OCI-LY1 (cell line): ENCODE measurements around the gene ZNF185.

ENCODE experiments used
- H2AFZ ChIP-seq: fragments of 200-600 bp; sonication (generic), shearing (Covaris generic); 2 replicates; pipeline ENCODE4 v1.6.0; 2014; ENCODE audit warnings: antibody characterized with exemption, mild to moderate bottlenecking, low read length
- H3F3A ChIP-seq: fragments of 200-600 bp; sonication (generic), shearing (Covaris generic); 2 replicates; pipeline ENCODE4 v1.6.0; 2014; ENCODE audit warnings: mild to moderate bottlenecking, antibody characterized with exemption, low read length, moderate library complexity; ENCODE audit not compliant: insufficient read depth
- H3K27ac ChIP-seq: fragments of 200-600 bp; sonication (generic); 2 replicates; pipeline ENCODE4 v1.5.1; 2014; ENCODE audit warnings: low read length, mixed run types, mild to moderate bottlenecking, low read depth; ENCODE audit not compliant: poor library complexity, severe bottlenecking
- H3K27me3 ChIP-seq: fragments of 200-600 bp; sonication (generic); 2 replicates; pipeline ENCODE4 v1.6.0; 2014; ENCODE audit warnings: antibody characterized with exemption, mild to moderate bottlenecking, low read length, moderate library complexity; ENCODE audit not compliant: insufficient read depth
- H3K36me3 ChIP-seq: fragments of 200-600 bp; sonication (generic); 2 replicates; pipeline ENCODE4 v1.6.1; 2014; ENCODE audit warnings: mild to moderate bottlenecking, antibody characterized with exemption, low read length, moderate library complexity, mixed read lengths; ENCODE audit not compliant: insufficient read depth
- H3K4me1 ChIP-seq: fragments of 200-600 bp; sonication (generic); 2 replicates; pipeline ENCODE4 v1.5.1; 2014; ENCODE audit warnings: mild to moderate bottlenecking, low read length, moderate library complexity; ENCODE audit not compliant: insufficient read depth, severe bottlenecking
- H3K4me2 ChIP-seq: fragments of 200-600 bp; sonication (generic), shearing (Covaris generic); 2 replicates; pipeline ENCODE4 v1.6.1; 2014; ENCODE audit warnings: low read length
- H3K4me3 ChIP-seq: fragments of 200-600 bp; sonication (generic); 2 replicates; pipeline ENCODE4 v1.5.1; 2014; ENCODE audit warnings: low read length, low read depth, mild to moderate bottlenecking, mixed read lengths; ENCODE audit not compliant: poor library complexity, severe bottlenecking
- H3K79me2 ChIP-seq: fragments of 200-600 bp; shearing (Covaris generic); 2 replicates; pipeline ENCODE4 v1.6.1; 2016; ENCODE audit warnings: mixed run types, low read length, mixed read lengths; ENCODE audit not compliant: insufficient read depth
- H3K9ac ChIP-seq: fragments of 200-600 bp; sonication (generic), shearing (Covaris generic); 2 replicates; pipeline ENCODE4 v1.6.1; 2014; ENCODE audit warnings: mild to moderate bottlenecking, low read length, mixed read lengths
- H3K9me2 ChIP-seq: fragments of 200-600 bp; sonication (generic), shearing (Covaris generic); 2 replicates; pipeline ENCODE4 v1.6.1; 2014; ENCODE audit warnings: low read depth, mild to moderate bottlenecking, low read length, mixed read lengths
- H3K9me3 ChIP-seq: fragments of 200-600 bp; shearing (Covaris generic); 2 replicates; pipeline ENCODE4 v1.6.1; 2014; ENCODE audit warnings: low read length, mixed read lengths
- H4K20me1 ChIP-seq: fragments of 200-600 bp; sonication (generic), shearing (Covaris generic); 2 replicates; pipeline ENCODE4 v1.6.0; 2016; ENCODE audit warnings: mild to moderate bottlenecking, low read length; ENCODE audit not compliant: insufficient read depth
- EZH2 ChIP-seq: fragments of 200-600 bp; sonication (generic), shearing (Covaris generic); IDR thresholded peaks from 2 replicates; pipeline ENCODE4 v1.8.0; 2017; ENCODE audit warnings: borderline replicate concordance, mixed run types, mild to moderate bottlenecking, antibody characterized with exemption, low read length, moderate library complexity, mixed read lengths
- TF ChIP-seq, protein P1 (sequence below): fragments of 200-600 bp; sonication (generic), shearing (Covaris generic); IDR thresholded peaks from 2 replicates; pipeline ENCODE4 v1.5.1; 2017; ENCODE audit warnings: mild to moderate bottlenecking, antibody characterized with exemption, low read length, moderate library complexity, mixed read lengths

ZNF185 gene

DNA sequence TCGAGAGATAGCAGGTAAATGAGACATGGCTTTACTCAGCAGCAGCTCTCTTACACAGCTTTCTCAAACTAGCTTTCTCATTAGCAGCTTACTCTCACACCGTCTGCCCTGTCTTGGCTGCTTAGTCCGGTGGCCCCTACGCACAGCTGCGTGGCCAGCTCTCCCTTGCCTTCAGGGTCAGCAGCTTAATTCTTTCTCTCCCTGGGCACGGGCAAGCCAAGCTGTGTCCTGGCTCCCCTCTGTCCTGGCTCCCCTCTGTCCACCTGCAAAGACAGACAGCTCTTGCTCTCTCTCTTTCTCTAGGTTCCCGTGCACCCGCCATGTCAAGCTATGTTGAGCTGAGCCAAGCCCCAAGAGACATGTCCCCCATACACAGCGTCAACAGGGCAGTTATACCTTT is 39.4 kb downstream of the ZNF185 start:
- Histone ChIP-seq H3K27ac (no peak overlapping the region), H3K4me1 (peaks cover 12% of the 10 kb centered on the region), H3K9me3 (no peaks in the 10 kb centered on the region), H3K79me2 (no peaks in the 10 kb centered on the region), H3F3A (no peaks in the 10 kb centered on the region), H3K9me2 (no peaks in the 10 kb centered on the region), H4K20me1 (no peaks in the 10 kb centered on the region), H3K4me2 (no peak overlapping the region), H2AFZ (no peak overlapping the region), H3K4me3 (no peak overlapping the region), H3K9ac (no peak overlapping the region), H3K27me3 (no peaks in the 10 kb centered on the region), H3K36me3 (no peaks in the 10 kb centered on the region)
- TF ChIP-seq, protein P1, sequence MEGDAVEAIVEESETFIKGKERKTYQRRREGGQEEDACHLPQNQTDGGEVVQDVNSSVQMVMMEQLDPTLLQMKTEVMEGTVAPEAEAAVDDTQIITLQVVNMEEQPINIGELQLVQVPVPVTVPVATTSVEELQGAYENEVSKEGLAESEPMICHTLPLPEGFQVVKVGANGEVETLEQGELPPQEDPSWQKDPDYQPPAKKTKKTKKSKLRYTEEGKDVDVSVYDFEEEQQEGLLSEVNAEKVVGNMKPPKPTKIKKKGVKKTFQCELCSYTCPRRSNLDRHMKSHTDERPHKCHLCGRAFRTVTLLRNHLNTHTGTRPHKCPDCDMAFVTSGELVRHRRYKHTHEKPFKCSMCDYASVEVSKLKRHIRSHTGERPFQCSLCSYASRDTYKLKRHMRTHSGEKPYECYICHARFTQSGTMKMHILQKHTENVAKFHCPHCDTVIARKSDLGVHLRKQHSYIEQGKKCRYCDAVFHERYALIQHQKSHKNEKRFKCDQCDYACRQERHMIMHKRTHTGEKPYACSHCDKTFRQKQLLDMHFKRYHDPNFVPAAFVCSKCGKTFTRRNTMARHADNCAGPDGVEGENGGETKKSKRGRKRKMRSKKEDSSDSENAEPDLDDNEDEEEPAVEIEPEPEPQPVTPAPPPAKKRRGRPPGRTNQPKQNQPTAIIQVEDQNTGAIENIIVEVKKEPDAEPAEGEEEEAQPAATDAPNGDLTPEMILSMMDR = no peak
- no peak for TF ChIP-seq EZH2

DNA sequence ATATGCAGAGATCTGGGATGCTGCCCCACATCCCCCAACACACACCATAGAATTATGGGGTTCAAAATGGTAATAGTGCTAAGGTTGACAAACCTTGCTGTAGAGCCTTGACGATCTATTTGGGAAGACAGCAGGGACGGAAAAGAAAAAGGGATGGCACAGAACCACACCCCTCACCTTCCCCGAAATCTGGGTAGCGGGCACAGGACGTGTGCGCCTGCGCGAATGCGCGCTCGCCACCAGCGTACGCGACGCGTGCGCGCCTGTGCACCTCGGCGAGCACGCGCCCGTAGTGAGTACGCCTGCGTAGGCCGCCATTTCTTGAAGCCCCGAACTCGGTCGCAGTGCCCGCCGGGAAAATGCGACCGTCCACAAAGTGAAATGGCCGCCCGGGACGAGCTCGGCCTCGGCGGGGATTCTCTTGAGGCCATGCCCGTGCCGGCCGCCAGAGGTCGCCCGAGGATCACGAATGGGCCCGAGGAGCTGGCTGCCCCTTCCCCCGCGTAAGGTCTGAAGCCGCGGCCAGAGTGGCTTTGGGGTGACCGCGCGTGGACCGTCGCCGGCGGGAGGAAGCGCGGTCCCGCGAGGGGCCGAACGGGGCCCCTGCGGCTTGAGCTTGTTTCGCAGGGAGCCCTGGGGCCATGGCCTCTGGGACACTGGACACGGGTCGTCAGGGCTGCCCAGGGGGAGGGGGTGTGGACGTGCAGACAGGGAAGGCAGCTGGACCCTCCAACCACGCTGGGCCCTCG is 43.6 kb downstream of the ZNF185 start:
- Histone ChIP-seq H2AFZ (no peak overlapping the region), H3K9ac (peak overlapping the region; percentile 95), H3K9me3 (no peaks in the 10 kb centered on the region), H3K4me2 (peak overlapping the region; percentile 94), H3K4me3 (peak overlapping the region; percentile 92), H4K20me1 (no peaks in the 10 kb centered on the region), H3K4me1 (peaks cover 15% of the 10 kb centered on the region), H3K27ac (no peak overlapping the region), H3K36me3 (no peaks in the 10 kb centered on the region), H3K79me2 (no peaks in the 10 kb centered on the region), H3K9me2 (no peaks in the 10 kb centered on the region), H3K27me3 (no peaks in the 10 kb centered on the region), H3F3A (no peaks in the 10 kb centered on the region)
- TF ChIP-seq, protein P1 = peak; percentile 60
- no peak for TF ChIP-seq EZH2

DNA sequence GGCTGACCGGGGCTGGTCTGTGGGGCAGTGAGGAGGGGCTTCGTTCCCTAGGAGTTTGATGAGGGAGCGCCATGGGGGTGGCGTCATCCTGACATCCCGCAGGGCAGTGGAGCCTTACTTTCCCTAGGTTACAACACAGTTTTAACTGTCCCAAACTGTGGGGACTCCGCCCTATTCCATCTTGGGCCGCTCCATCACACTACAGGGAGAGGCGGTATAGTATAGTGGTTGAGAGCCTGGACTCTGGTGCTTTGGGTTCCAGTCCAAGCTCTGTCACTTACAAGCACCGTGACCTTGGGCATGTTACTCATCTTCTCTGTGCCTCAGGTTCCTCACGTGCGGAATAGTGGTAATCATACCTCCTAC is 44.2 kb downstream of the ZNF185 start:
- no peaks in the 10 kb centered on the region for H3K9me2 ChIP-seq
- peak overlapping the region; percentile 92 for H3K4me3 ChIP-seq
- no peaks in the 10 kb centered on the region for H3F3A ChIP-seq
- no peaks in the 10 kb centered on the region for H3K27me3 ChIP-seq
- H3K79me2 ChIP-seq = no peaks in the 10 kb centered on the region
- no peaks in the 10 kb centered on the region for H4K20me1 ChIP-seq
- peaks cover 15% of the 10 kb centered on the region for H3K4me1 ChIP-seq
- H3K27ac ChIP-seq = no peak overlapping the region
- H3K36me3 ChIP-seq = no peaks in the 10 kb centered on the region
- no peak overlapping the region for H2AFZ ChIP-seq
- TF ChIP-seq, protein P1 = no peak
- no peak for TF ChIP-seq EZH2
- peak overlapping the region; percentile 69; the same call in 1 of the 2 replicates for H3K9ac ChIP-seq
- H3K4me2 ChIP-seq = peak overlapping the region; percentile 94
- no peaks in the 10 kb centered on the region for H3K9me3 ChIP-seq
